IPS DF 6.9 (cell line): Measurements from ENCODE around the gene DPY19L1.
"Not testable (repeated sequence)": the region's sequence is repeated elsewhere in the genome, so short reads cannot be mapped to it uniquely, and the experiment has no call there.

Experiments
- DNase-seq: peaks from one replicate; pipeline ENCODE4 v3.0.0-alpha.2; 2013; ENCODE audit warnings: low read depth, low spot score
- H3K27ac ChIP-seq: one replicate; pipeline ENCODE4 v1.5.1; 2013; ENCODE audit warnings: low read length, control low read depth
- H3K27me3 ChIP-seq: 2 replicates; pipeline ENCODE4 v1.6.1; 2013; ENCODE audit warnings: mild to moderate bottlenecking, low read length; ENCODE audit not compliant: control insufficient read depth, insufficient read depth
- H3K36me3 ChIP-seq: 2 replicates; pipeline ENCODE4 v1.6.1; 2013; ENCODE audit warnings: low read length; ENCODE audit not compliant: control insufficient read depth, insufficient read depth
- H3K4me1 ChIP-seq: 2 replicates; pipeline ENCODE4 v1.6.1; 2013; ENCODE audit warnings: low read length; ENCODE audit not compliant: control insufficient read depth, insufficient read depth
- H3K4me3 ChIP-seq: 2 replicates; pipeline ENCODE4 v1.5.1; 2013; ENCODE audit warnings: mild to moderate bottlenecking, low read length
- H3K9me3 ChIP-seq: 2 replicates; pipeline ENCODE4 v1.6.1; 2013; ENCODE audit warnings: low read length, inconsistent platforms; ENCODE audit not compliant: control insufficient read depth, insufficient read depth
- WGBS: extraction: QIAGEN DNeasy Blood & Tissue Kit; methylation state at CpG from one replicate; pipeline ENCODE4 v1.1.7; 2013; ENCODE audit warnings: mixed read lengths, missing lambda C conversion rate; ENCODE audit not compliant: insufficient read length, insufficient coverage; 5-methylcytosine and 5-hydroxymethylcytosine counted together

DPY19L1 gene

GRCh38 chr7:34988442-34989125 is 48.7 kb downstream of the DPY19L1 start:
- H3K9me3 ChIP-seq, H3K4me1 ChIP-seq, H3K27me3 ChIP-seq, H3K27ac ChIP-seq, DNase-seq, H3K4me3 ChIP-seq, H3K36me3 ChIP-seq: not testable (repeated sequence)
- WGBS = no CpG with 5 or more reads among the region's 2 CpGs

- not testable (repeated sequence) for H3K4me1 ChIP-seq, H3K27ac ChIP-seq, H3K27me3 ChIP-seq, DNase-seq, H3K4me3 ChIP-seq, H3K36me3 ChIP-seq, H3K9me3 ChIP-seq
- no CpG with 5 or more reads among the region's 3 CpGs for WGBS
Observed at GRCh38 chr7:34985155-34985554, 52.1 kb downstream of the DPY19L1 start.

- no CpG with 5 or more reads among the region's 4 CpGs for WGBS
- H3K9me3 ChIP-seq, H3K4me1 ChIP-seq, H3K36me3 ChIP-seq, H3K4me3 ChIP-seq, DNase-seq, H3K27ac ChIP-seq, H3K27me3 ChIP-seq: not testable (repeated sequence)
Observed at GRCh38 chr7:34984140-34984539, 53.1 kb downstream of the DPY19L1 start.

DNA sequence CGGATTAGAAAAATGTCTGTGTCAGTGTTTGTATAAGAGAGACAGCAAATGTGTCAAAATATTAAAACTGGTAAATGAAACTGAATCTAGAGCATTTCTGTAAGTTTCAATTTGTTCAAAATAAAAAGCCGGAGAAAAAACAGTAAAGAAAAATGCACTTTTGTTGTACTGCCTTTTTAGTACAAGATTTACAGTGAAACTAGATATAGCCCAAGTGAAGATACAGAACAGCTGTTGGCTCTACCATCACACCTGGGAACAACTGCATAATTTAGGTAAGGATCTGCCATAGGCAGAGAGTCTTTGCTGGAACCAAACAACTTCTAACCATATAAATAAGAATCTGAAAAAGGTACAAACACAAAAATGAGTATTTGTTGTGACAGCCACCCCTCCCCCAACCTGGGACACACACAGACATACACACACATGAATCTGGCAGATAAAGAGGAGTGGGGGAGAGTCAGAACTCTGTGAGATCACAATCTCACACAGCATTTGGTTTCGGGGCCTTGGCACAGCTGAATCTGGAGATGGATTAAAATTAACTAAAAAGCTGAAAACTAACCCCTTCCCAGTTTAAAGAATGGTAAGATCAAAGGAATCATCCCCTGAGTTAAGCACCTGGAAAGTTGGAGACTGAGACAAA is 54.8 kb downstream of the DPY19L1 start:
- Histone ChIP-seq H3K36me3 (no peaks in the 10 kb centered on the region), H3K9me3 (no peaks in the 10 kb centered on the region), H3K27ac (no peak overlapping the region), H3K4me1 (no peaks in the 10 kb centered on the region), H3K27me3 (no peaks in the 10 kb centered on the region), H3K4me3 (no peak overlapping the region)
- DNase-seq = no peak
- no CpG with 5 or more reads among the region's 3 CpGs for WGBS

DNA sequence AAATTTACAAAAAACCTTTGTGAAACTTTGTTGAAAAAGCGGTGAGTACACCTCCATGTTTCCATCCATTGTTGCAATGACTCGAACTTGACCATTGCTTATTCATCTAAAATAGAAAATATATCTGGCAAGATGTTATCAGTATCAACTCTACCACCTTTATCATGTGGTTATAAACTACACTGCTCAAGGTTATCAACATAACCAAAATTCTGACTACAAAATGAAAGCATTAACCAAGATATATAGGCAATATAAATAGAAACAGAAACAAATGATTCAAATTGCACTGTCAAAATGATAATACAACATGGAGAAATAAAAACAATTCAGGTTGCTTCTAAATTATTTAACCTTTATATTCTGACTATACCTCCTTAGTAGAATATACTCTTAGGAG is 58.2 kb downstream of the DPY19L1 start:
- H3K4me1 ChIP-seq, DNase-seq, H3K27ac ChIP-seq, H3K36me3 ChIP-seq, H3K4me3 ChIP-seq, H3K27me3 ChIP-seq, H3K9me3 ChIP-seq: not testable (repeated sequence)
- no CpG with 5 or more reads among the region's 2 CpGs for WGBS

GRCh38 chr7:34973400-34973760 is 63.9 kb downstream of the DPY19L1 start:
- Histone ChIP-seq H3K36me3 (0 out of 2 replicates have a peak, but pooled peaks cover 2% of the 10 kb centered on the region), H3K9me3 (no peaks in the 10 kb centered on the region), H3K27me3 (no peaks in the 10 kb centered on the region), H3K27ac (no peak overlapping the region), H3K4me3 (no peak overlapping the region), H3K4me1 (no peaks in the 10 kb centered on the region)
- WGBS = no CpG with 5 or more reads among the region's 3 CpGs
- no peak for DNase-seq

- no CpG with 5 or more reads among the region's 1 CpG for WGBS
Observed at GRCh38 chr7:34972739-34973399, 64.4 kb downstream of the DPY19L1 start.

DNA sequence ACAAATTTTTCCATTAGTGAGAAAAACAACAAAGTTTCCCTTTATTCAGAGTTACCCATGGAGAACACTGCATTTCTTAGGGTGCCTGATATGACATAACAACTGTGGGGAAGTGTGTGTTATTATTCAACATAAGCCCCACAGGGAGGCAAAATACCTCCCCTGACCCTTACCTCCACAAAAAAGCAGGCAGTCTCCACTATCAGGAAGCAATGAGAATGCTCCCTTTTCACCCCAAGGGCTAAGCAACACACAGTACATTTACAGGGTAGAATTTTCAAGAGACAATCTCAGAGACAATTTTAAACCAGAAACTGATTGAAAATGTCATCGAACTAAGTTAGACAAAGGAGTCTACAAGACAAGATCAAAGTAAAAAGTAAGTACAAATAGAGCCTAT is 69.5 kb downstream of the DPY19L1 start:
- no CpG with 5 or more reads among the region's 1 CpG for WGBS
- not testable (repeated sequence) for H3K4me3 ChIP-seq, H3K36me3 ChIP-seq, H3K4me1 ChIP-seq, H3K9me3 ChIP-seq, H3K27me3 ChIP-seq, DNase-seq, H3K27ac ChIP-seq

More at GRCh38 chr7:34972739-34973399, 64.4 kb downstream of the DPY19L1 start:
- H3K9me3 ChIP-seq, H3K27me3 ChIP-seq, H3K4me3 ChIP-seq, H3K36me3 ChIP-seq, H3K4me1 ChIP-seq, DNase-seq, H3K27ac ChIP-seq: not testable (repeated sequence)

- H3K4me1 ChIP-seq, DNase-seq, H3K27me3 ChIP-seq, H3K9me3 ChIP-seq, H3K27ac ChIP-seq, H3K36me3 ChIP-seq, H3K4me3 ChIP-seq: not testable (repeated sequence)
- no CpG with 5 or more reads among the region's 3 CpGs for WGBS
Observed at GRCh38 chr7:34966504-34966903, 70.8 kb downstream of the DPY19L1 start.

DNA sequence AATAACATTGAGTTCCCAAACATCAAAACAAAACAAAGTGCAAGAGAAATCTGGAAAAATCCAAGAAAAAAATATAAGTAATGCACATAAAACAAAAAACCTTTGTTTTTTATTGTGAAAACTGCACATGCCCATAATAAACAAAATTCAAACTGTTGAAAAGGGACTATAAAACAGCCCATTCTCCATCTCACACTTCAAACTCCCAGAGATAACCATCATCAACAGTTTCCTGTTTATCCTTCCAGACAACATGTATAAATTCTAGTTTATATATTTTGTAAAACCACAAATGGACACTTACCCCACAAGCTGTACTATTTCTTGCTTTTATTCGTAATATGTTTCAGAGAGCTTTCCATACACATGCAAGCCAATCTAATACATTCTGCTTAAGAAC is 79.3 kb downstream of the DPY19L1 start:
- H3K27ac ChIP-seq = no peak overlapping the region
- H3K4me3 ChIP-seq = no peak overlapping the region
- H3K4me1 ChIP-seq = no peaks in the 10 kb centered on the region
- no peak for DNase-seq
- no peaks in the 10 kb centered on the region for H3K36me3 ChIP-seq
- no peaks in the 10 kb centered on the region for H3K27me3 ChIP-seq
- H3K9me3 ChIP-seq = no peaks in the 10 kb centered on the region
- no CpG with 5 or more reads among the region's 1 CpG for WGBS
